Activated CD8-positive, alpha-beta memory T cell treated with anti-CD3 and anti-CD28 coated beads, Interleukin-2, amount 50 U/mL, for 48 hours (primary cell): Measurements from ENCODE around the gene ACTR1A.
"Not testable (repeated sequence)": the region's sequence is repeated elsewhere in the genome, so short reads cannot be mapped to it uniquely, and the experiment has no call there.

ENCODE experiments used
- DNase-seq: peaks from one replicate; pipeline ENCODE4 v3.0.0-alpha.2; 2020

Gene ACTR1A

GRCh38 chr10:102502337-102503151 is at the start of gene ACTR1A:
TSS of gene ACTR1A (minus strand) at chr10:102502712. CDS start at chr10:102502647, 65 bp downstream.
- DNase-seq, result peak; percentile 97

- DNase-seq, result no peak
These were observed 48.2 kb upstream of the ACTR1A start for GRCh38 chr10:102550636-102551210.

GRCh38 chr10:102549549-102549948 is 47.0 kb upstream of the ACTR1A start:
- no peak for DNase-seq

GRCh38 chr10:102546606-102547320 is 44.3 kb upstream of the ACTR1A start:
- no peak for DNase-seq

- no peak for DNase-seq
These were observed 43.5 kb upstream of the ACTR1A start for GRCh38 chr10:102545997-102546396.

GRCh38 chr10:102545265-102545871 is 42.9 kb upstream of the ACTR1A start:
- no peak for DNase-seq

GRCh38 chr10:102542800-102543418 is 40.4 kb upstream of the ACTR1A start:
- no peak for DNase-seq

- DNase-seq, result no peak
These were observed 37.5 kb upstream of the ACTR1A start for GRCh38 chr10:102540023-102540422.

GRCh38 chr10:102538811-102539210 is 36.3 kb upstream of the ACTR1A start:
- no peak for DNase-seq

GRCh38 chr10:102537948-102538347 is 35.4 kb upstream of the ACTR1A start:
- DNase-seq, result no peak

GRCh38 chr10:102537367-102537766 is 34.9 kb upstream of the ACTR1A start:
- no peak for DNase-seq

- no peak for DNase-seq
These were observed 33.1 kb upstream of the ACTR1A start for GRCh38 chr10:102535481-102536147.

- not testable (repeated sequence) for DNase-seq
These were observed 32.5 kb upstream of the ACTR1A start for GRCh38 chr10:102534966-102535365.

GRCh38 chr10:102534333-102534732 is 31.8 kb upstream of the ACTR1A start:
- no peak for DNase-seq

- no peak for DNase-seq
These were observed 25.0 kb upstream of the ACTR1A start for GRCh38 chr10:102527546-102527945.

GRCh38 chr10:102524746-102525145 is 22.2 kb upstream of the ACTR1A start:
- no peak for DNase-seq

GRCh38 chr10:102523250-102524029 is 20.9 kb upstream of the ACTR1A start:
- DNase-seq, result no peak

GRCh38 chr10:102522874-102523249 is 20.4 kb upstream of the ACTR1A start:
- DNase-seq, result no peak

GRCh38 chr10:102519246-102519825 is 16.8 kb upstream of the ACTR1A start:
- DNase-seq, result no peak

- no peak for DNase-seq
These were observed 15.0 kb upstream of the ACTR1A start for GRCh38 chr10:102517553-102517952.

- DNase-seq, result no peak
These were observed 13.2 kb upstream of the ACTR1A start for GRCh38 chr10:102515724-102516123.
